HepG2 (cell line): Measurements from ENCODE around the gene CCNF. TPM values are rescaled to one million over a fixed set of nuclear protein-coding genes. Genes with fewer than 3 reads are reported as not detected.

Experiments used
- AGO2 ChIP-seq: fragments of 200-400 bp; formaldehyde crosslinking; optimal IDR thresholded peaks from 2 replicates; pipeline ENCODE3; 2017; ENCODE audit warnings: mild to moderate bottlenecking, low read depth, low read length, moderate library complexity
- ELK4 ChIP-seq: sonication (generic); formaldehyde crosslinking; IDR thresholded peaks from 2 replicates; pipeline ENCODE4 v1.9.0; 2021; ENCODE audit warnings: missing genetic modification reagents, borderline replicate concordance
- GMEB1 ChIP-seq: sonication (generic); formaldehyde crosslinking; IDR thresholded peaks from 2 replicates; pipeline ENCODE4 v1.5.1; 2020; ENCODE audit warnings: missing genetic modification reagents, mild to moderate bottlenecking, borderline replicate concordance
- HNRNPLL ChIP-seq: fragments of 200-400 bp; formaldehyde crosslinking; IDR thresholded peaks from 2 replicates; pipeline ENCODE4 v1.6.1; 2017; ENCODE audit warnings: mild to moderate bottlenecking, low read depth, low read length; ENCODE audit not compliant: poor library complexity, severe bottlenecking
- HOXA3 ChIP-seq: sonication (generic); formaldehyde crosslinking; IDR thresholded peaks from 2 replicates; pipeline ENCODE4 v1.5.0; 2020; ENCODE audit warnings: missing genetic modification reagents
- MED8 ChIP-seq: sonication (generic); formaldehyde crosslinking; IDR thresholded peaks from 2 replicates; pipeline ENCODE4 v1.8.1; 2023; ENCODE audit warnings: mild to moderate bottlenecking, missing genetic modification reagents; ENCODE audit not compliant: insufficient replicate concordance
- MTA1 ChIP-seq: sonication (generic); formaldehyde crosslinking; IDR thresholded peaks from 2 replicates; pipeline ENCODE4 v1.4.0; 2020; ENCODE audit warnings: missing genetic modification reagents, mild to moderate bottlenecking, borderline replicate concordance
- MYC ChIP-seq: sonication (generic); formaldehyde crosslinking; IDR thresholded peaks from 2 replicates; pipeline ENCODE4 v1.9.0; 2021; ENCODE audit warnings: missing genetic modification reagents, borderline replicate concordance
- PHF8 ChIP-seq: sonication (generic); formaldehyde crosslinking; IDR thresholded peaks from 2 replicates; pipeline ENCODE4 v1.5.0; 2020; ENCODE audit warnings: missing genetic modification reagents
- RBFOX2 ChIP-seq: fragments of 200-400 bp; formaldehyde crosslinking; IDR thresholded peaks from 2 replicates; pipeline ENCODE4 v1.6.1; 2017; ENCODE audit warnings: low read depth, mild to moderate bottlenecking, low read length
- RFXAP ChIP-seq: sonication (generic); formaldehyde crosslinking; IDR thresholded peaks from 2 replicates; pipeline ENCODE4 v1.4.0; 2020; ENCODE audit warnings: missing genetic modification reagents, borderline replicate concordance
- RORA ChIP-seq: sonication (generic); formaldehyde crosslinking; IDR thresholded peaks from 2 replicates; pipeline ENCODE4 v1.5.0; 2020; ENCODE audit warnings: mild to moderate bottlenecking, missing genetic modification reagents, moderate library complexity
- SALL2 ChIP-seq: sonication (generic); formaldehyde crosslinking; IDR thresholded peaks from 2 replicates; pipeline ENCODE4 v1.8.1; 2023; ENCODE audit warnings: mild to moderate bottlenecking, missing genetic modification reagents, inconsistent platforms
- SCMH1 ChIP-seq: sonication (generic); formaldehyde crosslinking; IDR thresholded peaks from 2 replicates; pipeline ENCODE4 v1.9.0; 2021; ENCODE audit warnings: missing genetic modification reagents, mild to moderate bottlenecking, borderline replicate concordance
- XRCC5 ChIP-seq: fragments of 200-400 bp; formaldehyde crosslinking; optimal IDR thresholded peaks from 2 replicates; pipeline ENCODE3; 2017; ENCODE audit warnings: mild to moderate bottlenecking, low read length
- ZFP91 ChIP-seq: sonication (generic); formaldehyde crosslinking; IDR thresholded peaks from 2 replicates; pipeline ENCODE4 v1.9.0; 2022; ENCODE audit warnings: missing genetic modification reagents, mild to moderate bottlenecking, borderline replicate concordance
- ZFY ChIP-seq: sonication (generic); formaldehyde crosslinking; IDR thresholded peaks from 2 replicates; pipeline ENCODE4 v1.4.0; 2020; ENCODE audit warnings: missing genetic modification reagents
- ZNF205 ChIP-seq: IDR thresholded peaks from 2 replicates; pipeline ENCODE4 v1.6.1; 2018; ENCODE audit warnings: missing biosample characterization, missing genetic modification reagents
- ZNF232 ChIP-seq: sonication (generic); formaldehyde crosslinking; IDR thresholded peaks from 2 replicates; pipeline ENCODE4 v1.4.0; 2020; ENCODE audit warnings: missing genetic modification reagents, borderline replicate concordance
- ZNF333 ChIP-seq: sonication (generic); formaldehyde crosslinking; IDR thresholded peaks from 2 replicates; pipeline ENCODE4 v1.4.0; 2020; ENCODE audit warnings: mild to moderate bottlenecking, missing genetic modification reagents, borderline replicate concordance
- ZNF503 ChIP-seq: sonication (generic); formaldehyde crosslinking; IDR thresholded peaks from 2 replicates; pipeline ENCODE4 v1.4.0; 2020; ENCODE audit warnings: missing genetic modification reagents
- ZNF83 ChIP-seq: sonication (generic); formaldehyde crosslinking; IDR thresholded peaks from 2 replicates; pipeline ENCODE4 v1.4.0; 2020; ENCODE audit warnings: missing genetic modification reagents, mild to moderate bottlenecking, borderline replicate concordance
- polyA plus RNA-seq, 8 experiments: library from polyadenylated mRNA; depleted of rRNA in 3 of 8; stranded (reverse) in 7 of 8; unstranded in 1 of 8; fragments of >200 nt; fragmentation: Illumina TruSeq in 4 of 8; extraction: Trizol in 4 of 8; gene quantifications; 2 replicates each; pipeline versions ENCODE4 v1.2.1 to v1.2.3, GENCODE V29; 2011 to 2016; ENCODE audit warnings: low read depth in 4 of 8, missing spikeins in 1 of 8, mixed read lengths in 1 of 8; ENCODE audit not compliant: insufficient read depth in 1 of 8
- total RNA-seq, 5 experiments: library from RNA; depleted of rRNA; stranded (reverse); fragments of >200 nt; fragmentation: Illumina TruSeq; extraction: Trizol; gene quantifications; 2 replicates each; pipeline ENCODE4 v1.2.3, GENCODE V29; 2016; ENCODE audit warnings: low read depth in 1 of 5

Gene CCNF
- total and polyA plus RNA-seq, 2 of the 13 experiments (the other 11 are each of a cell fraction or from before 2014, with no cell fraction given), result 6.4 to 22.8 TPM

- TF ChIP-seq MED8 (CRISPR knock-in tag) (peak; percentile 37), RFXAP (CRISPR knock-in tag) (peak; percentile 15; the same call in 1 of the 2 replicates), PHF8 (CRISPR knock-in tag) (peak; percentile 32), ZNF205 (CRISPR knock-in tag) (no peak), ZNF83 (CRISPR knock-in tag) (0 out of 2 replicates have a peak, but pooled peaks have one; percentile 19), RBFOX2 (peak; percentile 70), RORA (CRISPR knock-in tag) (no peak), ZNF232 (CRISPR knock-in tag) (peak; percentile 37; the same call in 1 of the 2 replicates), SALL2 (CRISPR knock-in tag) (peak; percentile 9; the same call in 1 of the 2 replicates), SCMH1 (CRISPR knock-in tag) (no peak), HOXA3 (CRISPR knock-in tag) (peak; percentile 49; the same call in 1 of the 2 replicates), ELK4 (CRISPR knock-in tag) (0 out of 2 replicates have a peak, but pooled peaks have one; percentile 12), XRCC5 (peak; percentile 7), ZNF333 (CRISPR knock-in tag) (peak; percentile 84; the same call in 1 of the 2 replicates), ZFP91 (peak; percentile 48), GMEB1 (0 out of 2 replicates have a peak, but pooled peaks have one; percentile 43), MYC (CRISPR knock-in tag) (0 out of 2 replicates have a peak, but pooled peaks have one; percentile 49), AGO2 (peak; percentile 66), HNRNPLL (peak; percentile 16), ZFY (CRISPR knock-in tag) (peak; percentile 21; the same call in 1 of the 2 replicates), ZNF503 (CRISPR knock-in tag) (no peak), MTA1 (CRISPR knock-in tag) (no peak)
Measured at GRCh38 chr16:2473999-2474876, 45.0 kb downstream of the CCNF start (continued).
